K562 (cell line): Measurements from ENCODE around the gene APC2. TPM values are rescaled to one million over a fixed set of nuclear protein-coding genes. Genes with fewer than 3 reads are reported as not detected.
A peak's percentile ranks its signal among the peaks of the same experiment; 100 is the strongest.

Experiments
- CBFA2T2 ChIP-seq: fragments of 450-650 bp; conservative IDR thresholded peaks from 2 replicates; pipeline ENCODE4 v1.6.1; 2017; ENCODE audit warnings: mild to moderate bottlenecking
- FOXP1 ChIP-seq: sonication (generic); formaldehyde crosslinking; IDR thresholded peaks from 2 replicates; pipeline ENCODE4 v1.8.0; 2022; ENCODE audit warnings: mild to moderate bottlenecking, missing genetic modification reagents
- GABPB1 ChIP-seq: sonication (generic); formaldehyde crosslinking; IDR thresholded peaks from 2 replicates; pipeline ENCODE4 v1.8.0; 2022; ENCODE audit warnings: mild to moderate bottlenecking, missing genetic modification reagents
- ILK ChIP-seq: fragments of 450-650 bp; IDR thresholded peaks from 2 replicates; pipeline ENCODE4 v1.6.1; 2016; ENCODE audit warnings: missing genetic modification characterization, low read depth, mild to moderate bottlenecking, missing compliant biosample characterization, moderate library complexity, borderline replicate concordance
- MAFG ChIP-seq: fragments of 450-650 bp; conservative IDR thresholded peaks from 2 replicates; pipeline ENCODE4 v1.6.1; 2016; ENCODE audit warnings: missing genetic modification characterization, missing compliant biosample characterization
- MCM2 ChIP-seq: fragments of 450-650 bp; IDR thresholded peaks from 2 replicates; pipeline ENCODE4 v1.6.1; 2017; ENCODE audit warnings: low read depth, mild to moderate bottlenecking
- OTX1 ChIP-seq: fragments of 450-650 bp; formaldehyde crosslinking; IDR thresholded peaks from 2 replicates; pipeline ENCODE4 v1.4.0; 2022; ENCODE audit warnings: mild to moderate bottlenecking
- PPARD ChIP-seq: fragments of 250-450 bp; sonication (Bioruptor Pico); IDR thresholded peaks from 2 replicates; pipeline ENCODE4 v1.8.0; 2022; ENCODE audit warnings: inconsistent platforms, mild to moderate bottlenecking, moderate library complexity
- SOX6 ChIP-seq: fragments of 450-650 bp; IDR thresholded peaks from 2 replicates; pipeline ENCODE4 v1.6.1; 2014; ENCODE audit warnings: mild to moderate bottlenecking
- U2AF2 ChIP-seq: fragments of 200-400 bp; formaldehyde crosslinking; optimal IDR thresholded peaks from 2 replicates; pipeline ENCODE3; 2017; ENCODE audit warnings: low read depth, mild to moderate bottlenecking, low read length
- ZKSCAN3 ChIP-seq: fragments of 250-450 bp; sonication (Bioruptor Pico); IDR thresholded peaks from 2 replicates; pipeline ENCODE4 v1.4.0; 2020
- ZNF124 ChIP-seq: sonication (generic); formaldehyde crosslinking; IDR thresholded peaks from 2 replicates; pipeline ENCODE4 v1.8.1; 2022; ENCODE audit warnings: missing genetic modification reagents
- ZNF133 ChIP-seq: fragments of 250-450 bp; sonication (Bioruptor Pico); IDR thresholded peaks from 2 replicates; pipeline ENCODE4 v1.4.0; 2020; ENCODE audit warnings: mild to moderate bottlenecking
- ZNF143 ChIP-seq: sonication (generic); formaldehyde crosslinking; IDR thresholded peaks from 2 replicates; pipeline ENCODE4 v1.9.0; 2022; ENCODE audit warnings: mild to moderate bottlenecking, missing genetic modification reagents
- ZNF274 ChIP-seq: IDR thresholded peaks from 2 replicates; pipeline ENCODE4 v1.6.1; 2011; ENCODE audit warnings: low read depth, mild to moderate bottlenecking, low read length, moderate library complexity, borderline replicate concordance
- ZNF586 ChIP-seq: fragments of 450-650 bp; formaldehyde crosslinking; conservative IDR thresholded peaks from 2 replicates; pipeline ENCODE4 v1.4.0; 2020; ENCODE audit warnings: mild to moderate bottlenecking, moderate library complexity
- ZNF696 ChIP-seq: fragments of 250-450 bp; sonication (Bioruptor Pico); conservative IDR thresholded peaks from 2 replicates; pipeline ENCODE4 v1.4.0; 2020; ENCODE audit warnings: mild to moderate bottlenecking, moderate library complexity
- ZNF830 ChIP-seq: fragments of 250-450 bp; sonication (Bioruptor Pico); IDR thresholded peaks from 2 replicates; pipeline ENCODE4 v1.5.0; 2021; ENCODE audit warnings: mild to moderate bottlenecking
- polyA plus RNA-seq, 8 experiments: library from polyadenylated mRNA; depleted of rRNA in 4 of 8; stranded (reverse) in 5 of 8; unstranded in 3 of 8; fragments of >200 nt; fragmentation: Nextera tagmentation in 2 of 8; fragmentation: Illumina TruSeq in 1 of 8; extraction: Ambion mirVana in 2 of 8; extraction: Trizol in 1 of 8; gene quantifications; 2 replicates each; pipeline versions ENCODE4 v1.2.1 to v1.2.3, GENCODE V29; 2011 to 2014; ENCODE audit warnings: inconsistent platforms in 1 of 8, missing spikeins in 1 of 8
- total RNA-seq, 7 experiments: library from RNA; depleted of rRNA in 6 of 7; stranded (reverse); fragments of >200 nt in 6 of 7; fragmentation: Illumina TruSeq in 2 of 7; extraction: Trizol in 2 of 7; gene quantifications; 2 replicates each; pipeline versions ENCODE4 v1.2.1 to v1.2.3, GENCODE V29; 2011 to 2021; ENCODE audit warnings: low replicate concordance in 1 of 7
- TF ChIP-seq, protein P1 (sequence below): sonication (generic); formaldehyde crosslinking; IDR thresholded peaks from 2 replicates; pipeline ENCODE4 v1.8.0; 2022; ENCODE audit warnings: missing genetic modification reagents, mild to moderate bottlenecking, borderline replicate concordance
- TF ChIP-seq, protein P2 (sequence below), 2 experiments: fragments of 450-650 bp; IDR thresholded peaks; 2 replicates each; pipeline ENCODE4 v1.6.1; 2018; ENCODE audit warnings: mild to moderate bottlenecking in 2 of 2, low read depth in 1 of 2; ENCODE audit not compliant: partially characterized antibody in 2 of 2
- TF ChIP-seq, protein P3 (sequence below): fragments of 250-450 bp; sonication (Bioruptor Pico); IDR thresholded peaks from 2 replicates; pipeline ENCODE4 v1.5.1; 2021; ENCODE audit warnings: mild to moderate bottlenecking
- TF ChIP-seq, protein P4 (sequence below): fragments of 200-800 bp; sonication (Bioruptor generic); IDR thresholded peaks from 2 replicates; pipeline ENCODE4 v1.6.1; 2017; ENCODE audit warnings: missing genetic modification characterization, missing compliant biosample characterization

The APC2 gene
- total and polyA plus RNA-seq, 9 of the 15 experiments (the other 6 are each of a cell fraction or from before 2014, with no cell fraction given), result 0.01 to 0.40 (median 0.05) TPM; not detected in 3

DNA sequence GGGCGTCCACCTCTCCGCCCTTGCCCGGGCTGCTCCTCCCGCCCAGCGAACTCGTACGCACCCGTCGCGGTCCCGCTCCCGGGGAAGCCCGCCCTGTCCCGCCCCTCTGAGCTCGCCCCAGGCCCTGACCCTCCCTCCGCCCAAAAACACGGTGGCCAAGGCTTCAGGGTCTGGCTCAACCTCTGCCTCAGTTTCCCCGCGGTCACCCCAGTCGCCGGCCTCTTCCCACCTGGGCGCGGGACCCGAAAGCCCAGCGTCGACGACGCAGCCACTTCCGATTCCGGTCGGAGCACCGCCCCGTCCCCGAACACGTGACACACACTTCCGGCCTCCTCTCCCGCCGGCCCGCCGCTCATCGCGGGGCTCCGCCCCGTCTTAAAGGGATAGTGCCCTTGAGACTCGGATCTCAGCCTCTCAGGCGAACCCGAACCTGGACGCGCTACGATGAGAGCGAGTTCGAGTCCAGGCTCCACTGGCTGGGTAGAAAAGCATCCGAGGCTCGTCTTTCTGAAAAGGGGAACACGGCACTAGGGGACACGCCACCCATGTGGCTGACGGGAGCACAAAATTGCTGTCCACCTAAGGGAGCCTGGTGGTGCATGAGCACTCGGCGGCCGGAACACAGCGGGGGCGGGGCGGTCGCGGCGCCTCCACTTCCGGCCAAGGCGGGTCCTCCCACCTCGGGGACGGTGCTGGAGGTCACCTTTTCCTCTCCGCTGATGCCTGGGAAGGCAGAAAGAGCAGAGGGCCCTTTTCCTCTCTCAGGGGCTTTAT, 29.2 kb downstream of the APC2 start, which contains the start of gene C19orf25 (continued):
- TF ChIP-seq MAFG (tag) (no peak), U2AF2 (no peak), OTX1 (CRISPR knock-in tag) (no peak), GABPB1 (CRISPR knock-in tag) (peak; percentile 92), PPARD (CRISPR knock-in tag) (no peak), SOX6 (no peak; the same call in 1 of the 2 replicates), ZNF274 (no peak), MCM2 (no peak), ZNF830 (CRISPR knock-in tag) (no peak), ZNF143 (no peak), ZNF124 (CRISPR knock-in tag) (no peak), FOXP1 (CRISPR knock-in tag) (peak; percentile 90; the same call in 1 of the 2 replicates), ZNF133 (no peak), ZNF586 (no peak), CBFA2T2 (peak; percentile 84), ZNF696 (CRISPR knock-in tag) (no peak), ZKSCAN3 (CRISPR knock-in tag) (no peak), ILK (tag) (no peak)
- TF ChIP-seq, protein P1, sequence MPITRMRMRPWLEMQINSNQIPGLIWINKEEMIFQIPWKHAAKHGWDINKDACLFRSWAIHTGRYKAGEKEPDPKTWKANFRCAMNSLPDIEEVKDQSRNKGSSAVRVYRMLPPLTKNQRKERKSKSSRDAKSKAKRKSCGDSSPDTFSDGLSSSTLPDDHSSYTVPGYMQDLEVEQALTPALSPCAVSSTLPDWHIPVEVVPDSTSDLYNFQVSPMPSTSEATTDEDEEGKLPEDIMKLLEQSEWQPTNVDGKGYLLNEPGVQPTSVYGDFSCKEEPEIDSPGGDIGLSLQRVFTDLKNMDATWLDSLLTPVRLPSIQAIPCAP (CRISPR knock-in tag), result no peak
- TF ChIP-seq, protein P2, sequence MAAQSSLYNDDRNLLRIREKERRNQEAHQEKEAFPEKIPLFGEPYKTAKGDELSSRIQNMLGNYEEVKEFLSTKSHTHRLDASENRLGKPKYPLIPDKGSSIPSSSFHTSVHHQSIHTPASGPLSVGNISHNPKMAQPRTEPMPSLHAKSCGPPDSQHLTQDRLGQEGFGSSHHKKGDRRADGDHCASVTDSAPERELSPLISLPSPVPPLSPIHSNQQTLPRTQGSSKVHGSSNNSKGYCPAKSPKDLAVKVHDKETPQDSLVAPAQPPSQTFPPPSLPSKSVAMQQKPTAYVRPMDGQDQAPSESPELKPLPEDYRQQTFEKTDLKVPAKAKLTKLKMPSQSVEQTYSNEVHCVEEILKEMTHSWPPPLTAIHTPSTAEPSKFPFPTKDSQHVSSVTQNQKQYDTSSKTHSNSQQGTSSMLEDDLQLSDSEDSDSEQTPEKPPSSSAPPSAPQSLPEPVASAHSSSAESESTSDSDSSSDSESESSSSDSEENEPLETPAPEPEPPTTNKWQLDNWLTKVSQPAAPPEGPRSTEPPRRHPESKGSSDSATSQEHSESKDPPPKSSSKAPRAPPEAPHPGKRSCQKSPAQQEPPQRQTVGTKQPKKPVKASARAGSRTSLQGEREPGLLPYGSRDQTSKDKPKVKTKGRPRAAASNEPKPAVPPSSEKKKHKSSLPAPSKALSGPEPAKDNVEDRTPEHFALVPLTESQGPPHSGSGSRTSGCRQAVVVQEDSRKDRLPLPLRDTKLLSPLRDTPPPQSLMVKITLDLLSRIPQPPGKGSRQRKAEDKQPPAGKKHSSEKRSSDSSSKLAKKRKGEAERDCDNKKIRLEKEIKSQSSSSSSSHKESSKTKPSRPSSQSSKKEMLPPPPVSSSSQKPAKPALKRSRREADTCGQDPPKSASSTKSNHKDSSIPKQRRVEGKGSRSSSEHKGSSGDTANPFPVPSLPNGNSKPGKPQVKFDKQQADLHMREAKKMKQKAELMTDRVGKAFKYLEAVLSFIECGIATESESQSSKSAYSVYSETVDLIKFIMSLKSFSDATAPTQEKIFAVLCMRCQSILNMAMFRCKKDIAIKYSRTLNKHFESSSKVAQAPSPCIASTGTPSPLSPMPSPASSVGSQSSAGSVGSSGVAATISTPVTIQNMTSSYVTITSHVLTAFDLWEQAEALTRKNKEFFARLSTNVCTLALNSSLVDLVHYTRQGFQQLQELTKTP (IDR thresholded peaks at IDR 0.05; ENCODE audit: low read depth in 1 of 2, partially characterized antibody in 2 of 2), result peak in 1 of 2 experiments; percentile 32
- TF ChIP-seq, protein P3, sequence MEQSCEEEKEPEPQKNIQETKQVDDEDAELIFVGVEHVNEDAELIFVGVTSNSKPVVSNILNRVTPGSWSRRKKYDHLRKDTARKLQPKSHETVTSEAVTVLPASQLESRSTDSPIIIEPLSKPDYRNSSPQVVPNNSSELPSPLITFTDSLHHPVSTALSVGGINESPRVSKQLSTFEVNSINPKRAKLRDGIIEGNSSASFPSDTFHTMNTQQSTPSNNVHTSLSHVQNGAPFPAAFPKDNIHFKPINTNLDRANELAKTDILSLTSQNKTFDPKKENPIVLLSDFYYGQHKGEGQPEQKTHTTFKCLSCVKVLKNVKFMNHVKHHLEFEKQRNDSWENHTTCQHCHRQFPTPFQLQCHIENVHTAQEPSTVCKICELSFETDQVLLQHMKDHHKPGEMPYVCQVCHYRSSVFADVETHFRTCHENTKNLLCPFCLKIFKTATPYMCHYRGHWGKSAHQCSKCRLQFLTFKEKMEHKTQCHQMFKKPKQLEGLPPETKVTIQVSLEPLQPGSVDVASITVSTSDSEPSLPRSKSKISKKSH (CRISPR knock-in tag), result no peak
- TF ChIP-seq, protein P4, sequence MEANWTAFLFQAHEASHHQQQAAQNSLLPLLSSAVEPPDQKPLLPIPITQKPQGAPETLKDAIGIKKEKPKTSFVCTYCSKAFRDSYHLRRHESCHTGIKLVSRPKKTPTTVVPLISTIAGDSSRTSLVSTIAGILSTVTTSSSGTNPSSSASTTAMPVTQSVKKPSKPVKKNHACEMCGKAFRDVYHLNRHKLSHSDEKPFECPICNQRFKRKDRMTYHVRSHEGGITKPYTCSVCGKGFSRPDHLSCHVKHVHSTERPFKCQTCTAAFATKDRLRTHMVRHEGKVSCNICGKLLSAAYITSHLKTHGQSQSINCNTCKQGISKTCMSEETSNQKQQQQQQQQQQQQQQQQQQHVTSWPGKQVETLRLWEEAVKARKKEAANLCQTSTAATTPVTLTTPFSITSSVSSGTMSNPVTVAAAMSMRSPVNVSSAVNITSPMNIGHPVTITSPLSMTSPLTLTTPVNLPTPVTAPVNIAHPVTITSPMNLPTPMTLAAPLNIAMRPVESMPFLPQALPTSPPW (CRISPR knock-in tag), result peak; percentile 89
